Measurements from ENCODE around the gene USH2A. TPM values are rescaled to one million over a fixed set of nuclear protein-coding genes. Genes with fewer than 3 reads are reported as not detected.

USH2A gene
- total RNA-seq, 4 donors from 2014 or later: 0.39 TPM; not detected in 3

DNA sequence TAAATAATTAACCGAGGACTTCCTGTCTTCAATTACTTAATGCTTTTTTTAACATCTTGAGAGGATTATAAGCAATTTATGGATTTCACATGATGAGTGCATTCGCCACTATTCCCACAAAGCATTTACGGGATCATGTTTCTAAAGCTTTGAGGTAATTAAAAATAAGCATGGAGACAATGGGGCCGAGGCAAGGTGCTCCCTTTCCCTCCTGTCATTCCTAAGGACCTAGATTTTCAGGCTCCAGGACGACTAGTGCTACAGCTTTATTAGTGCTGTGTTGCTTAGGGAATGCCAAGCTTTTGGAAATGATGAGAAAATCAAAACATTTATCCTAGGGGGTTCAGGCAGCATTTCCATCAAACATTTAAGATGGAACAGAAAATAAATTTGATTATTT is 646.9 kb downstream of the USH2A start:
- Histone ChIP-seq H3K9me3 (no peaks in the 10 kb centered on the region), H3K36me3 (no peaks in the 10 kb centered on the region), H3K4me1 (no peaks in the 10 kb centered on the region), H3K4me3 (no peak overlapping the region), H3K27me3 (no peaks in the 10 kb centered on the region), H3K27ac (no peak overlapping the region)
- TF ChIP-seq POLR2AphosphoS5 (IDR thresholded peaks at IDR 0.05): no peak
- no peak for TF ChIP-seq POLR2A (IDR thresholded peaks at IDR 0.05)
- TF ChIP-seq, protein P1, sequence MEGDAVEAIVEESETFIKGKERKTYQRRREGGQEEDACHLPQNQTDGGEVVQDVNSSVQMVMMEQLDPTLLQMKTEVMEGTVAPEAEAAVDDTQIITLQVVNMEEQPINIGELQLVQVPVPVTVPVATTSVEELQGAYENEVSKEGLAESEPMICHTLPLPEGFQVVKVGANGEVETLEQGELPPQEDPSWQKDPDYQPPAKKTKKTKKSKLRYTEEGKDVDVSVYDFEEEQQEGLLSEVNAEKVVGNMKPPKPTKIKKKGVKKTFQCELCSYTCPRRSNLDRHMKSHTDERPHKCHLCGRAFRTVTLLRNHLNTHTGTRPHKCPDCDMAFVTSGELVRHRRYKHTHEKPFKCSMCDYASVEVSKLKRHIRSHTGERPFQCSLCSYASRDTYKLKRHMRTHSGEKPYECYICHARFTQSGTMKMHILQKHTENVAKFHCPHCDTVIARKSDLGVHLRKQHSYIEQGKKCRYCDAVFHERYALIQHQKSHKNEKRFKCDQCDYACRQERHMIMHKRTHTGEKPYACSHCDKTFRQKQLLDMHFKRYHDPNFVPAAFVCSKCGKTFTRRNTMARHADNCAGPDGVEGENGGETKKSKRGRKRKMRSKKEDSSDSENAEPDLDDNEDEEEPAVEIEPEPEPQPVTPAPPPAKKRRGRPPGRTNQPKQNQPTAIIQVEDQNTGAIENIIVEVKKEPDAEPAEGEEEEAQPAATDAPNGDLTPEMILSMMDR (IDR thresholded peaks at IDR 0.05): no peak
- no peak for TF ChIP-seq EP300 (IDR thresholded peaks at IDR 0.05)
- ATAC-seq: no peak
- WGBS, 2 donors (ENCODE audit: low coverage in 1 of 2): 52 to 73% methylated on average over 5 of the region's 5 CpGs

DNA sequence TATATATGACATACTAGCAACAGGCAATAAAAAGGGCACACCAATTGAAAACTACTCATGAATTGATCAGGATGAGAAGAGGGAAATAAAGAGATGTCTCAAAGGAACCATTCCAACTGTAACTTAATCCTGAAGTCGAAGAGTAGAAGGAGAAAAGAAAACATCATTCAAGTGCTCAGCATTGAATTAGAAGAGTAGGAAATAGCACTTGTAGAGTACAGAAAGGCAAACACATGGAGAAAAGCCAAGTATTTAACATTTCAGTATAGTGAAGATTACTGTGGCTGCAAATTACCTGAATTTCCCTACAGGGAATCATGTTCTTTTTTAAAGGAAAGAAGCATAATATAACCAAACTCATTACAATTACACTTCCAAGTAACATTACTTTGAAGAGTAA is 651.1 kb downstream of the USH2A start:
- Histone ChIP-seq H3K9me3 (no peaks in the 10 kb centered on the region), H3K36me3 (no peaks in the 10 kb centered on the region), H3K27me3 (no peaks in the 10 kb centered on the region), H3K4me1 (no peaks in the 10 kb centered on the region), H3K4me3 (no peak overlapping the region), H3K27ac (no peak overlapping the region)
- TF ChIP-seq, protein P1 (IDR thresholded peaks at IDR 0.05): no peak
- TF ChIP-seq EP300 (IDR thresholded peaks at IDR 0.05): no peak
- no peak for TF ChIP-seq POLR2A (IDR thresholded peaks at IDR 0.05)
- no peak for TF ChIP-seq POLR2AphosphoS5 (IDR thresholded peaks at IDR 0.05)
- 43 to 81% methylated on average over 1 of the region's 1 CpG for WGBS, 2 donors (ENCODE audit: low coverage in 1 of 2)
- ATAC-seq: no peak

DNA sequence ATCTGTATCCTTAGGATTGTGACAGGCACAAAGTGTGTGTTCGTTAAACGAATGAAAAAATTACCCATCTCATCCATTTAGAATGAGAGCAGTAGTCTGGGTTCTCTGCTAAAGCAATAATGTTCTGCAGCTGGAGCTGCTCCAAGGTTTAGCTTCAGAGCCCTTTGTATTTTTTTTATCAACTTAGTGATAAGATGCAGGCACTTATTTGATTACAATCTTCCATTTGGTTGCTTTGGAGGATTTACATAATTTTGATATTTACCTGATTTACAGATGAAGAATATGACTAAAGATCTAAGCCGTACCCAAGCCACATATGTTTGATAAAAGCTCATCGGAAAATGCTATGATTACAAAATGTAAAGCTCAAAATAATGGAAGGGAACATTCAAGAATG is 654.9 kb downstream of the USH2A start:
- TF ChIP-seq EP300 (IDR thresholded peaks at IDR 0.05) (no peak), POLR2A (IDR thresholded peaks at IDR 0.05) (no peak), POLR2AphosphoS5 (IDR thresholded peaks at IDR 0.05) (no peak)
- TF ChIP-seq, protein P1 (IDR thresholded peaks at IDR 0.05): no peak
- Histone ChIP-seq H3K4me1 (no peaks in the 10 kb centered on the region), H3K9me3 (no peaks in the 10 kb centered on the region), H3K27me3 (no peaks in the 10 kb centered on the region), H3K4me3 (no peak overlapping the region), H3K36me3 (no peaks in the 10 kb centered on the region), H3K27ac (no peak overlapping the region)
- ATAC-seq: no peak
- WGBS, 2 donors (ENCODE audit: low coverage in 1 of 2): 65 to 84% methylated on average over 4 of the region's 4 CpGs

DNA sequence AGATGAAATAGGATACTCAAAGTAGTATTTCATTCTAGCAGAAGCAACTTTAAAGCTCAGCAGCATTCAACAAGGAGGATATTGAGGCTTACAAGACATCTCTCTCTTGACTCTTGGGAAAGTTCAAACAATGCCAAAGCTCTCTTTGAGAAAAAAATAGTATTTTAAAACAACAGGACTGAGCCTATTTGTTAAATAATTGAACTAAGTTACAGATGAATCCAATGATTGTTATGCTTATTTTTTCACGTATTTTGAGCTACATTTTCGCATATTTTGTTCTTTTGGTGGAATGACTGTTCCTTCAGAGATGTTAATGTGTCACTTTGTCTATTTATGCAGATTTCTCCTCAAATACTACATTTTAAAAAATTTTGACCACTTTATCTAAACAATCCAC is 655.5 kb downstream of the USH2A start:
- WGBS, 2 donors (ENCODE audit: low coverage in 1 of 2): 80 to 87% methylated on average over 2 of the region's 2 CpGs
- Histone ChIP-seq H3K4me1 (no peaks in the 10 kb centered on the region), H3K4me3 (no peak overlapping the region), H3K9me3 (no peaks in the 10 kb centered on the region), H3K27me3 (no peaks in the 10 kb centered on the region), H3K36me3 (no peaks in the 10 kb centered on the region), H3K27ac (no peak overlapping the region)
- ATAC-seq: no peak
- TF ChIP-seq POLR2AphosphoS5 (IDR thresholded peaks at IDR 0.05): no peak

DNA sequence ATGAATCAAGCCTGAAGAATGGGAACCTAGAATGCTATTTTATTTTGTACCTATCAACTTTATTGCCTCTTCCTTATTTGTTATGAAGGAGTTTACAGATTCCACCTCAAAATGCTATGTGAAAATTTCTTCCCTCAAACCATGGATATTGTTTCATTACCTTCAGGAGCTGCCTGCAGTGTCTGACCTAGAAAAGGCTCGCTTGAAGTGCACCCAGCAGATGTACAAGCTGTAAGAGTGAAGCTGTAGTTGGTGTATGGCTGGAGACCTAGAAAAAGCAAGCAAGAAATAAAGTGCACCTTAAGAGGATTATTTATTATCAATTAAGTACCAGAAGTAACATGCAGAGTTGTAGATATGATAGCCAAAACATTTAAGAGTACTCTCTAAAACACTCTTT is 656.7 kb downstream of the USH2A start:
- Histone ChIP-seq H3K27ac (no peak overlapping the region), H3K36me3 (no peaks in the 10 kb centered on the region), H3K4me3 (no peak overlapping the region), H3K4me1 (no peaks in the 10 kb centered on the region), H3K27me3 (no peaks in the 10 kb centered on the region), H3K9me3 (no peaks in the 10 kb centered on the region)
- TF ChIP-seq, protein P1 (IDR thresholded peaks at IDR 0.05): no peak
- TF ChIP-seq EP300 (IDR thresholded peaks at IDR 0.05) (no peak), POLR2A (IDR thresholded peaks at IDR 0.05) (no peak)
- WGBS, 2 donors (ENCODE audit: low coverage in 1 of 2): 50 to 64% methylated on average over 1 of the region's 1 CpG
- ATAC-seq: no peak

Measured in gastroesophageal sphincter (tissue), 4 donors.